HL-60 (cell line): ENCODE results near the gene ST8SIA4.

Experiments
- DNase-seq, 2 experiments: peaks; one replicate each; pipeline ENCODE4 v3.0.0-alpha.2; 2010 to 2020; ENCODE audit warnings: low read depth in 1 of 2, low spot score in 1 of 2
- H3K27ac ChIP-seq: fragments of 250-450 bp; sonication (Bioruptor Pico); replicated peaks from 2 replicates; pipeline ENCODE4 v1.5.1; 2020; ENCODE audit warnings: mild to moderate bottlenecking, moderate library complexity
- H3K27me3 ChIP-seq: fragments of 250-450 bp; sonication (Bioruptor Pico); 2 replicates; pipeline ENCODE4 v1.5.1; 2021; ENCODE audit warnings: mild to moderate bottlenecking, moderate library complexity; ENCODE audit not compliant: insufficient read depth, poor library complexity, severe bottlenecking
- H3K4me3 ChIP-seq: replicated peaks from 2 replicates; pipeline ENCODE4 v1.5.1; 2011; ENCODE audit warnings: mild to moderate bottlenecking, control low read depth, low read length; ENCODE audit not compliant: insufficient read depth
- GABPA ChIP-seq: IDR thresholded peaks from 2 replicates; pipeline ENCODE4 v1.6.1; 2012; ENCODE audit warnings: low read depth
- POLR2AphosphoS5 ChIP-seq: IDR thresholded peaks from 2 replicates; pipeline ENCODE4 v1.6.1; 2012; ENCODE audit warnings: low read depth
- SPI1 ChIP-seq: IDR thresholded peaks from 2 replicates; pipeline ENCODE4 v1.6.1; 2012; ENCODE audit warnings: low read depth, mild to moderate bottlenecking, borderline replicate concordance
- TF ChIP-seq, protein P1 (sequence below): IDR thresholded peaks from 2 replicates; pipeline ENCODE4 v1.6.1; 2012; ENCODE audit warnings: low read depth; ENCODE audit not compliant: insufficient replicate concordance
- TF ChIP-seq, protein P2 (sequence below): IDR thresholded peaks from one replicate; pipeline ENCODE4 v1.5.1; 2011; ENCODE audit warnings: low read length, control low read depth, inconsistent platforms; ENCODE audit not compliant: insufficient read depth

ST8SIA4 gene

DNA sequence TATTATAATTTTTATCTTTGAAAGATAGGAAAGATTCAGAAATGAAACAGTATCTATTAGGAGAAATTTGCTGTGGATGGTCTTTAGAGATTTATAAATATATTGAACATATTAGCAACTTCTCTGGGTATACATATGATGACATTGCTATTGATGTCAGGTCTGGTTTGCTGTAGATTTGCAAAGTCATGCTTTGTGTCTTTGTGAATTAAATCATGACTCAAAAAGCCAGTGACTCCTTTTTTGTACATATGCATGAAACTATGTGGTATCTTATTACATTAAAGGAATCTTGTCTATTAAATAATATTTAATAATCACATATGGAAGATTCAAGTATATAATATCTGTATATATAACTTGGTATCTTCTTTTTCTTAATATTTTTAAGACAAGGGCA is 141.9 kb downstream of the ST8SIA4 start:
- Histone ChIP-seq H3K27me3 (no peaks in the 10 kb centered on the region), H3K27ac (no peak overlapping the region), H3K4me3 (no peak overlapping the region)
- TF ChIP-seq, protein P1, sequence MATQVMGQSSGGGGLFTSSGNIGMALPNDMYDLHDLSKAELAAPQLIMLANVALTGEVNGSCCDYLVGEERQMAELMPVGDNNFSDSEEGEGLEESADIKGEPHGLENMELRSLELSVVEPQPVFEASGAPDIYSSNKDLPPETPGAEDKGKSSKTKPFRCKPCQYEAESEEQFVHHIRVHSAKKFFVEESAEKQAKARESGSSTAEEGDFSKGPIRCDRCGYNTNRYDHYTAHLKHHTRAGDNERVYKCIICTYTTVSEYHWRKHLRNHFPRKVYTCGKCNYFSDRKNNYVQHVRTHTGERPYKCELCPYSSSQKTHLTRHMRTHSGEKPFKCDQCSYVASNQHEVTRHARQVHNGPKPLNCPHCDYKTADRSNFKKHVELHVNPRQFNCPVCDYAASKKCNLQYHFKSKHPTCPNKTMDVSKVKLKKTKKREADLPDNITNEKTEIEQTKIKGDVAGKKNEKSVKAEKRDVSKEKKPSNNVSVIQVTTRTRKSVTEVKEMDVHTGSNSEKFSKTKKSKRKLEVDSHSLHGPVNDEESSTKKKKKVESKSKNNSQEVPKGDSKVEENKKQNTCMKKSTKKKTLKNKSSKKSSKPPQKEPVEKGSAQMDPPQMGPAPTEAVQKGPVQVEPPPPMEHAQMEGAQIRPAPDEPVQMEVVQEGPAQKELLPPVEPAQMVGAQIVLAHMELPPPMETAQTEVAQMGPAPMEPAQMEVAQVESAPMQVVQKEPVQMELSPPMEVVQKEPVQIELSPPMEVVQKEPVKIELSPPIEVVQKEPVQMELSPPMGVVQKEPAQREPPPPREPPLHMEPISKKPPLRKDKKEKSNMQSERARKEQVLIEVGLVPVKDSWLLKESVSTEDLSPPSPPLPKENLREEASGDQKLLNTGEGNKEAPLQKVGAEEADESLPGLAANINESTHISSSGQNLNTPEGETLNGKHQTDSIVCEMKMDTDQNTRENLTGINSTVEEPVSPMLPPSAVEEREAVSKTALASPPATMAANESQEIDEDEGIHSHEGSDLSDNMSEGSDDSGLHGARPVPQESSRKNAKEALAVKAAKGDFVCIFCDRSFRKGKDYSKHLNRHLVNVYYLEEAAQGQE = no peak
- no peak for TF ChIP-seq SPI1
- TF ChIP-seq, protein P2, sequence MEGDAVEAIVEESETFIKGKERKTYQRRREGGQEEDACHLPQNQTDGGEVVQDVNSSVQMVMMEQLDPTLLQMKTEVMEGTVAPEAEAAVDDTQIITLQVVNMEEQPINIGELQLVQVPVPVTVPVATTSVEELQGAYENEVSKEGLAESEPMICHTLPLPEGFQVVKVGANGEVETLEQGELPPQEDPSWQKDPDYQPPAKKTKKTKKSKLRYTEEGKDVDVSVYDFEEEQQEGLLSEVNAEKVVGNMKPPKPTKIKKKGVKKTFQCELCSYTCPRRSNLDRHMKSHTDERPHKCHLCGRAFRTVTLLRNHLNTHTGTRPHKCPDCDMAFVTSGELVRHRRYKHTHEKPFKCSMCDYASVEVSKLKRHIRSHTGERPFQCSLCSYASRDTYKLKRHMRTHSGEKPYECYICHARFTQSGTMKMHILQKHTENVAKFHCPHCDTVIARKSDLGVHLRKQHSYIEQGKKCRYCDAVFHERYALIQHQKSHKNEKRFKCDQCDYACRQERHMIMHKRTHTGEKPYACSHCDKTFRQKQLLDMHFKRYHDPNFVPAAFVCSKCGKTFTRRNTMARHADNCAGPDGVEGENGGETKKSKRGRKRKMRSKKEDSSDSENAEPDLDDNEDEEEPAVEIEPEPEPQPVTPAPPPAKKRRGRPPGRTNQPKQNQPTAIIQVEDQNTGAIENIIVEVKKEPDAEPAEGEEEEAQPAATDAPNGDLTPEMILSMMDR = no peak
- no peak for DNase-seq

DNA sequence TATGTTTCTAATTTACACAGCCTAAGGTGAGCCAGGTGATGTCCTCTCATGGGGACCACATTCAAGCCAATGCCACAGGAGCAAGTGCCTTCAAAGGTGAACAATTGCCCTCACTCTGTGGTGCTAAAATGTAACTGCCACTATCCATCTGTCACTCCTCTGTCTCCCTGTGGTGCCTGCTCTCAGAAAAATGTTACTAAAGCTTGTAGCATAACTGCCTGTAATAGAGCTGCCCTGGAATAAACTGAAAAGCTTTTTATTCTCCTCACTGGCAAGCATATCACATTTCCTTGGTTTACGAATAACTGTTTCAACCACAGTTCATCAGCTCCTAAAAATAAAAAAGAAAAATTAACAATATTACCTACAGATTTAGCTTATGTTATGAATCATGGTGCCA is 142.4 kb downstream of the ST8SIA4 start:
- no peak overlapping the region for H3K4me3 ChIP-seq
- H3K27me3 ChIP-seq = no peaks in the 10 kb centered on the region
- H3K27ac ChIP-seq = no peak overlapping the region
- TF ChIP-seq, protein P2 = no peak
- TF ChIP-seq, protein P1 = no peak
- TF ChIP-seq GABPA = no peak
- DNase-seq = no peak

DNA sequence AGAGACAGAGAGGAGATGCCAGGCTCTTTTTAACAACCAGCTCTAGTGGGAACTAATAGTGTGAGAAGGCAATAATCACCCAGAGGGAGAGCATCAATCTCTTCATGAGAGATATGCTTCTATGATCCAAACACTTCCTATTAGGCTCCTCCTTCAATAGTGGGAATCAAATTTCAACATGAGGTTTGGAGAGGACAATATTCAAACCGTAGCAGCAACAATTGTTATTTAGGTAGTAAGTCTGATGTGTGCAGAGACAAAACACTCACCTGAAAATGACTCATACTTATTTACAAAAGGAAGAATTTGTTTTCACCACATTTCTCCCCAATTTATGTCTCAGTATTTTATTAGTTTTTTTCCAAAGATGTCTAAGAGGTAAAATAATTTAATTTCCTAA is 144.3 kb downstream of the ST8SIA4 start:
- no peak overlapping the region for H3K4me3 ChIP-seq
- DNase-seq = no peak
- no peaks in the 10 kb centered on the region for H3K27me3 ChIP-seq
- no peak overlapping the region for H3K27ac ChIP-seq
- TF ChIP-seq POLR2AphosphoS5 (no peak), GABPA (no peak), SPI1 (no peak)
- TF ChIP-seq, protein P2 = no peak
- TF ChIP-seq, protein P1 = no peak
